A549 (cell line): ENCODE data around the gene CACNA1H. TPM values are rescaled to one million over a fixed set of nuclear protein-coding genes. Genes with fewer than 3 reads are reported as not detected.

ENCODE experiments used
- ATAC-seq, 2 experiments: fragments of 200-7000 bp in 1 of 2; fragments of >200 bp in 1 of 2; cut with Nextera tagmentation in 1 of 2; cut with Tn5 transposase in 1 of 2; 3 replicates each; pipeline versions ENCODE4 v1.8.0 to v1.9.1; 2018 to 2020; ENCODE audit warnings: mild to moderate bottlenecking in 1 of 2, moderate library complexity in 1 of 2
- CTCF ChIA-PET: fragments of 300-600 bp; sonication (Branson Sonifier 250); formaldehyde crosslinking; extraction: SDS; loops from one replicate; lab custom pipeline; 2021; ENCODE audit warnings: antibody characterized with exemption, inconsistent platforms; lab: Yijun Ruan, JAX
- POLR2A ChIA-PET: fragments of 350-600 bp; formaldehyde crosslinking; extraction: SDS; loops from one replicate; lab custom pipeline; 2021; ENCODE audit warnings: antibody characterized with exemption, inconsistent platforms; lab: Yijun Ruan, JAX
- DNase-seq, 2 experiments: peaks; one replicate each; pipeline versions ENCODE4 v3.0.0 to v3.0.0-alpha.2; 2011 to 2016; ENCODE audit warnings: low read depth in 1 of 2, low spot score in 1 of 2
- FAIRE-seq: peaks from 2 replicates; lab custom pipeline; 2011; peaks lifted over from hg19 to GRCh38; lab: Jason Lieb, UNC
- H3K27ac ChIP-seq, 2 experiments: fragments of >200 bp; sonication (Bioruptor Twin); formaldehyde crosslinking; 3 replicates each; pipeline ENCODE4 v1.5.1; 2016 to 2017
- H3K4me1 ChIP-seq: fragments of >200 bp; sonication (Bioruptor Twin); formaldehyde crosslinking; 3 replicates; pipeline ENCODE4 v1.6.1; 2016
- H3K4me2 ChIP-seq: fragments of >200 bp; sonication (Bioruptor Twin); formaldehyde crosslinking; 3 replicates; pipeline ENCODE4 v1.6.1; 2016
- H3K4me3 ChIP-seq: fragments of >200 bp; sonication (Bioruptor Twin); formaldehyde crosslinking; 3 replicates; pipeline ENCODE4 v1.5.1; 2016
- H3K9me3 ChIP-seq: fragments of >200 bp; sonication (Bioruptor Twin); formaldehyde crosslinking; 3 replicates; pipeline ENCODE4 v1.6.1; 2016
- CBX2 ChIP-seq: fragments of 200-600 bp; sonication (generic); IDR thresholded peaks from 2 replicates; pipeline ENCODE4 v1.6.1; 2016; ENCODE audit warnings: low read depth, mild to moderate bottlenecking, borderline replicate concordance
- CHD4 ChIP-seq: fragments of 200-600 bp; sonication (generic); IDR thresholded peaks from 2 replicates; pipeline ENCODE4 v1.6.1; 2016; ENCODE audit warnings: antibody characterized with exemption, mild to moderate bottlenecking, borderline replicate concordance
- EP300 ChIP-seq, 2 experiments: fragments of >200 bp; sonication (Bioruptor Twin); formaldehyde crosslinking; IDR thresholded peaks; 2 replicates in 1 of 2; 3 replicates in 1 of 2; pipeline ENCODE4 v1.6.1; 2016 to 2017
- ESRRA ChIP-seq: fragments of 150-350 bp; IDR thresholded peaks from 2 replicates; pipeline ENCODE4 v1.6.1; 2014; ENCODE audit warnings: mild to moderate bottlenecking, low read length, borderline replicate concordance
- GATA3 ChIP-seq: IDR thresholded peaks from 2 replicates; pipeline ENCODE4 v1.6.1; 2012; ENCODE audit warnings: borderline replicate concordance
- JUNB ChIP-seq: fragments of >200 bp; sonication (Bioruptor Twin); formaldehyde crosslinking; IDR thresholded peaks from 2 replicates; pipeline ENCODE4 v1.6.1; 2016
- MAZ ChIP-seq: fragments of 150-350 bp; IDR thresholded peaks from 2 replicates; pipeline ENCODE4 v1.6.1; 2014; ENCODE audit warnings: antibody characterized with exemption, low read depth, low read length, borderline replicate concordance
- MYC ChIP-seq: IDR thresholded peaks from 2 replicates; pipeline ENCODE4 v1.6.1; 2012; ENCODE audit warnings: mild to moderate bottlenecking, inconsistent platforms, low read length, improper control_type of control experiment, borderline replicate concordance
- PHF8 ChIP-seq: fragments of 200-600 bp; sonication (generic); IDR thresholded peaks from 2 replicates; pipeline ENCODE4 v1.6.1; 2016; ENCODE audit warnings: low read depth, mild to moderate bottlenecking, antibody characterized with exemption, moderate library complexity, borderline replicate concordance
- RFX5 ChIP-seq: fragments of 450-650 bp; IDR thresholded peaks from 2 replicates; pipeline ENCODE4 v1.7.1; 2014; ENCODE audit warnings: antibody characterized with exemption, mild to moderate bottlenecking, moderate library complexity
- TFCP2L1 ChIP-seq: fragments of 250-450 bp; sonication (Bioruptor Pico); IDR thresholded peaks from 2 replicates; pipeline ENCODE4 v1.5.0; 2021; ENCODE audit warnings: mild to moderate bottlenecking
- ZNF302 ChIP-seq: fragments of 250-450 bp; sonication (Bioruptor Pico); IDR thresholded peaks from 2 replicates; pipeline ENCODE4 v1.9.0; 2021; ENCODE audit warnings: inconsistent platforms, mild to moderate bottlenecking, moderate library complexity
- ZSCAN20 ChIP-seq: fragments of 250-450 bp; sonication (Bioruptor Pico); IDR thresholded peaks from 2 replicates; pipeline ENCODE4 v1.8.0; 2022; ENCODE audit warnings: mild to moderate bottlenecking, moderate library complexity
- WGBS: methylation state at CpG from one replicate; pipeline ENCODE4 v1.1.6; 2017; ENCODE audit errors: missing lambda C conversion rate; 5-methylcytosine and 5-hydroxymethylcytosine counted together
- polyA plus RNA-seq, 4 experiments: library from polyadenylated mRNA; depleted of rRNA in 3 of 4; stranded (reverse); fragments of >200 nt; fragmentation: RNase III in 1 of 4; extraction: RNeasy Plus Mini Kit Qiagen cat#74134 plus additional on column Dnase treatment in 1 of 4; gene quantifications; 2 replicates in 3 of 4; 3 replicates in 1 of 4; pipeline ENCODE4 v1.2.3, GENCODE V29; 2011 to 2017
- TF ChIP-seq, protein P1 (sequence below): IDR thresholded peaks from 2 replicates; pipeline ENCODE4 v1.6.1; 2012
- TF ChIP-seq, protein P2 (sequence below): fragments of 450-650 bp; IDR thresholded peaks from 2 replicates; pipeline ENCODE4 v1.6.1; 2014; ENCODE audit warnings: antibody characterized with exemption
- TF ChIP-seq, protein P3 (sequence below): fragments of 250-450 bp; sonication (Bioruptor Pico); IDR thresholded peaks from 2 replicates; pipeline ENCODE4 v1.5.0; 2020; ENCODE audit warnings: low read depth, mild to moderate bottlenecking, moderate library complexity
- TF ChIP-seq, protein P4 (sequence below): fragments of 150-350 bp; IDR thresholded peaks from 2 replicates; pipeline ENCODE4 v1.6.1; 2014; ENCODE audit warnings: low read depth, mild to moderate bottlenecking, low read length
- TF ChIP-seq, protein P5 (sequence below): IDR thresholded peaks from 2 replicates; pipeline ENCODE4 v1.6.1; 2012; ENCODE audit warnings: low read depth, borderline replicate concordance
- TF ChIP-seq, protein P6 (sequence below): fragments of >200 bp; sonication (Bioruptor Twin); formaldehyde crosslinking; IDR thresholded peaks from 2 replicates; pipeline ENCODE4 v1.6.1; 2016

Gene CACNA1H
- polyA plus RNA-seq, 2 of the 4 experiments (the other 2 are of a cell fraction): 7.2 to 15.8 TPM

DNA sequence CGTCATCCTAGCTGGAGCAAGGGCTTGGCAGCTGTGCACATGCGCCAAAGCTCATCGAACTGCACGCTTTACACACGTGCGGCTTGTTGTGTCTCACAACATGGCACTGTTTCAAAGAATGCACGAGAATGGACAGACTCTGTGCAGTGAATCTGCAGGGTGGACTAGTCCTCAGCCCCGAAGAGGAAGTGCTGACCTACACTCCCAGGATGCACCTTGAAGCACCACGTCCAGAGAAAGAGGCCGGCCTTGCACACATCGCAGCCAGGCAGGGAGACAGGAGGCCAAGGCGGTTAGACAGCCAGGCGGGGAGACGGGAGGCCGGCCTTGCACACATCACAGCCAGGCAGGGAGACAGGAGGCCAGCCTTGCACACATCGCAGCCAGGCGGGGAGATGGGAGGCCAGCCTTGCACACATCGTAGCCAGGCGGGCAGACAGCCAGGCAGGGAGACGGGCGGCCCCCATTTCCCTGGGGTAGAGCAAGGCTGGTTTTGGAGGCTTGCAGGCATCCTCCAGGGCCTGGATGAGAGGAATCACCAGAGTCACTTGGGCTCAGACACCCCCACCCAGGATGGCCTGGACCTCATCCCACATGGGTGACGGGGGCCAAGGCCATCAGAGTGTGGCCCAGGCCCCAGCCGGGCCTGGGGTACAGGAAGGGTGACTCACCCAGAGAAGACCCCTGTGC lies 9.0 kb upstream of the CACNA1H start:
- H3K4me1 ChIP-seq: no peaks in the 10 kb centered on the region
- H3K27ac ChIP-seq: no peak overlapping the region
- 78% methylated on average over 19 of the region's 23 CpGs for WGBS
- ChIA-PET CTCF (interaction anchor here (1.2 to 1.4 kb wide), 2 partner anchors 43 to 89 kb away, joined by 3 read pairs; no protein-coding TSS in a partner anchor), POLR2A (no interaction called here)
- no peak overlapping the region for H3K4me3 ChIP-seq
- DNase-seq (no peak), FAIRE-seq (no peak), ATAC-seq (peak; percentile 19 to 28; a peak in 3 of 6 replicates)
- H3K4me2 ChIP-seq: no peak overlapping the region
- TF ChIP-seq, protein P1, sequence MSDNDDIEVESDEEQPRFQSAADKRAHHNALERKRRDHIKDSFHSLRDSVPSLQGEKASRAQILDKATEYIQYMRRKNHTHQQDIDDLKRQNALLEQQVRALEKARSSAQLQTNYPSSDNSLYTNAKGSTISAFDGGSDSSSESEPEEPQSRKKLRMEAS: no peak
- H3K9me3 ChIP-seq: peaks cover 9% of the 10 kb centered on the region; the same call in 1 of the 3 replicates

DNA sequence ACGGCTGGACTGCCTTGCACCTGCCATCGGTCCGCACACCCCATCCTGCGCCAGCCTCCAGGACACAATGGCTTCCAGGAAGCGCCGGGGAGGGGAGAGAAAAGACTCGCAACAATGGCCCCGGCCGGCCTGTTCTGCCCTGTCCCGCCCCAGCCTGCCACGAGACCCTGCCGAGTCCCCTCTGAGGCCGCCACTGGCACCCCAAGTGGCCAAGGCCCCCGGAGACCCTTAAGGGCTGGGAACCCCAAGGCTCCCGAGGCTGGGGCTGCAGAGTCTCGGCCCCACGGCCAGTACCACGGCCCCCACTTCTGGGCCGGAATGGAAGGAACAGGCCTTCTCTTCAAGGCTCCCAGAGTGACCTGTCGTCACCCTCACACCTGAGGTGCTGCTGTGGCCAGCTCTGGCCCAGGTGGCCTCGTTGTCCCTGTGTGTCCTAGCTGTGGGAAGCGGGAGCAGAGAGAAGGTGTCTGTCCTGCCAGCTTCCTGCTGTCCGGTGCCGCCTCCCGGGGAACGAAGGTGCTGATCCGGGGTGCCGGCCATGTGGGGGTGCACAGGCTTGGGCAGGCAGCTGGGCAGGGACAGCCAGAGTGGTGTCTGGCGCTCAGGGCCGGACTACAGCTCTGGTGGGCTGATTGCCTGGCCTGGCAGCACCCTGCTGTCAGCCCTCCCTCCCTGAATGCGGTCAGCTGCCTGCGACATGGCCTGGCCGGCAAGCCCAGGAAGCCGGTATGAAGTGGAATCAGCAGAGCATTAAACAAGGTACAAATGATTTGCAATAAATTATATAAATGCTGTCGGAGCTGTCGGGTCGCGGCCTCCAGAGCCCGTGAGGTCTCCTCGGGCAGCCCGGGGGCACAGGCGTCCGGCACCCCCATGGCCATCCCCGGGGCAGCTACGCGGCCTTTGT lies 8.2 kb upstream of the CACNA1H start:
- no peak overlapping the region for H3K4me3 ChIP-seq
- ChIA-PET CTCF (interaction anchor here (0.8 to 2.8 kb wide), 6 partner anchors 14 to 49 kb away, joined by 3 to 17 read pairs (median 4); no protein-coding TSS in a partner anchor), POLR2A (no interaction called here)
- no peak for FAIRE-seq
- TF ChIP-seq MAZ: no peak
- TF ChIP-seq, protein P2, sequence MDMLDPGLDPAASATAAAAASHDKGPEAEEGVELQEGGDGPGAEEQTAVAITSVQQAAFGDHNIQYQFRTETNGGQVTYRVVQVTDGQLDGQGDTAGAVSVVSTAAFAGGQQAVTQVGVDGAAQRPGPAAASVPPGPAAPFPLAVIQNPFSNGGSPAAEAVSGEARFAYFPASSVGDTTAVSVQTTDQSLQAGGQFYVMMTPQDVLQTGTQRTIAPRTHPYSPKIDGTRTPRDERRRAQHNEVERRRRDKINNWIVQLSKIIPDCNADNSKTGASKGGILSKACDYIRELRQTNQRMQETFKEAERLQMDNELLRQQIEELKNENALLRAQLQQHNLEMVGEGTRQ: no peak
- no peak for TF ChIP-seq RFX5
- TF ChIP-seq ZSCAN20 (CRISPR knock-in tag): no peak
- no peak for TF ChIP-seq PHF8
- TF ChIP-seq CBX2: no peak
- H3K27ac ChIP-seq: no peak overlapping the region
- no peak for DNase-seq
- no peak overlapping the region for H3K4me2 ChIP-seq
- peaks cover 9% of the 10 kb centered on the region; the same call in 1 of the 3 replicates for H3K9me3 ChIP-seq
- ATAC-seq: 0 out of 6 replicates have a peak, but pooled peaks of 1 of the 2 experiments have one; percentile 6
- no peaks in the 10 kb centered on the region for H3K4me1 ChIP-seq
- WGBS: 87% methylated on average over 35 of the region's 46 CpGs

DNA sequence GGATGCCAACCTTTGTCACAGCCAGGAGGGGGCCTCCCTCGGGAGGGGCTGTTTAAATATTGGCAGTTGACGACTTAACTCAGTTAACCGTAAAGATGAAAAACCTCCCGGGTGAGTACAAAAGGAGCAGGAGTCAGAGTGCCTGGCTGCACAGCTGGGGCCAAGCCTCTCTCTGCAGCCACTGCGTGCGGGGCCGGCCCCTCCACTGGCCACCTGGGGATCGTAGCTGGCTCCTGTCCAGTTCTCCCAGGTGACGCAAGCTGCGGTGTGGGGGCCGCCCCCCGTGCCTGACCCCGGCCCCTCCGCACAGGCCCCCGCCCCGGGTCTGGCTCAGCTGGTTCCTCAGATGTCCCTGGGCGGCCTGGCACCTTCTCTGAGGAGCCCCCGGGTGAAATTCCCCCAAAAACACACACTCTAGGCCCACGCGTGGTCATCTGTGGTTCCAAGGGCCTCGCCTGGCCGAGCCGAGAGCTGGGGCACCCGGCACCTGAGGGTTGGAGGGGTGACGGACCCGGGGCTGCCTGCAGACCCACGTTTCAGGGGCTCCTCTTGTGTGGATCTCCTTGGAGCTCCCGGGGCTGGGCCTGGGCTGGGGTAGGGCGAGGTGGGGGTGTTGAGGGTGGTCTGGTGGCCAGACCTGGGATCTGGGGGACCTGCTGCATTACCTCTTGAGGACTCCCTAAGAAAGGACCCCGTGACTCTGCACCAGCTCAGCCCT lies 7.4 kb upstream of the CACNA1H start:
- Histone ChIP-seq H3K9me3 (peaks cover 9% of the 10 kb centered on the region; the same call in 1 of the 3 replicates), H3K27ac (no peak overlapping the region), H3K4me3 (no peak overlapping the region), H3K4me1 (no peaks in the 10 kb centered on the region), H3K4me2 (no peak overlapping the region)
- POLR2A ChIA-PET: no interaction called here
- no peak for TF ChIP-seq ZNF302
- no peak for TF ChIP-seq GATA3
- TF ChIP-seq, protein P1: no peak
- TF ChIP-seq EP300 (IDR thresholded peaks at IDR 0.05): no peak
- no peak for TF ChIP-seq JUNB
- TF ChIP-seq, protein P2: no peak
- TF ChIP-seq, protein P3, sequence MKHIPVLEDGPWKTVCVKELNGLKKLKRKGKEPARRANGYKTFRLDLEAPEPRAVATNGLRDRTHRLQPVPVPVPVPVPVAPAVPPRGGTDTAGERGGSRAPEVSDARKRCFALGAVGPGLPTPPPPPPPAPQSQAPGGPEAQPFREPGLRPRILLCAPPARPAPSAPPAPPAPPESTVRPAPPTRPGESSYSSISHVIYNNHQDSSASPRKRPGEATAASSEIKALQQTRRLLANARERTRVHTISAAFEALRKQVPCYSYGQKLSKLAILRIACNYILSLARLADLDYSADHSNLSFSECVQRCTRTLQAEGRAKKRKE: no peak
- TF ChIP-seq CHD4: no peak
- TF ChIP-seq MYC: no peak
- TF ChIP-seq TFCP2L1 (CRISPR knock-in tag): no peak
- TF ChIP-seq, protein P4, sequence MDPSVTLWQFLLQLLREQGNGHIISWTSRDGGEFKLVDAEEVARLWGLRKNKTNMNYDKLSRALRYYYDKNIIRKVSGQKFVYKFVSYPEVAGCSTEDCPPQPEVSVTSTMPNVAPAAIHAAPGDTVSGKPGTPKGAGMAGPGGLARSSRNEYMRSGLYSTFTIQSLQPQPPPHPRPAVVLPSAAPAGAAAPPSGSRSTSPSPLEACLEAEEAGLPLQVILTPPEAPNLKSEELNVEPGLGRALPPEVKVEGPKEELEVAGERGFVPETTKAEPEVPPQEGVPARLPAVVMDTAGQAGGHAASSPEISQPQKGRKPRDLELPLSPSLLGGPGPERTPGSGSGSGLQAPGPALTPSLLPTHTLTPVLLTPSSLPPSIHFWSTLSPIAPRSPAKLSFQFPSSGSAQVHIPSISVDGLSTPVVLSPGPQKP: no peak
- TF ChIP-seq, protein P5, sequence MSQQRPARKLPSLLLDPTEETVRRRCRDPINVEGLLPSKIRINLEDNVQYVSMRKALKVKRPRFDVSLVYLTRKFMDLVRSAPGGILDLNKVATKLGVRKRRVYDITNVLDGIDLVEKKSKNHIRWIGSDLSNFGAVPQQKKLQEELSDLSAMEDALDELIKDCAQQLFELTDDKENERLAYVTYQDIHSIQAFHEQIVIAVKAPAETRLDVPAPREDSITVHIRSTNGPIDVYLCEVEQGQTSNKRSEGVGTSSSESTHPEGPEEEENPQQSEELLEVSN: no peak
- TF ChIP-seq, protein P6, sequence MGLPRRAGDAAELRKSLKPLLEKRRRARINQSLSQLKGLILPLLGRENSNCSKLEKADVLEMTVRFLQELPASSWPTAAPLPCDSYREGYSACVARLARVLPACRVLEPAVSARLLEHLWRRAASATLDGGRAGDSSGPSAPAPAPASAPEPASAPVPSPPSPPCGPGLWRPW: no peak
- TF ChIP-seq PHF8: no peak
- TF ChIP-seq ESRRA: no peak
- no peak for TF ChIP-seq RFX5
- ATAC-seq (no peak), DNase-seq (no peak), FAIRE-seq (no peak)
- CTCF ChIA-PET: interaction anchor here (0.8 to 2.8 kb wide), 7 partner anchors 13 to 88 kb away, joined by 3 to 17 read pairs (median 5); no protein-coding TSS in a partner anchor
- 67% methylated on average over 21 of the region's 30 CpGs for WGBS
